Astrocyte of the hippocampus (primary cell): Measurements from ENCODE around the gene ZMYM4.
"Not testable (repeated sequence)": the region's sequence is repeated elsewhere in the genome, so short reads cannot be mapped to it uniquely, and the experiment has no call there.

Experiments used
- DNase-seq: peaks from one replicate; pipeline ENCODE4 v3.0.0; 2011; ENCODE audit warnings: low read depth, low spot score

The ZMYM4 gene

DNA sequence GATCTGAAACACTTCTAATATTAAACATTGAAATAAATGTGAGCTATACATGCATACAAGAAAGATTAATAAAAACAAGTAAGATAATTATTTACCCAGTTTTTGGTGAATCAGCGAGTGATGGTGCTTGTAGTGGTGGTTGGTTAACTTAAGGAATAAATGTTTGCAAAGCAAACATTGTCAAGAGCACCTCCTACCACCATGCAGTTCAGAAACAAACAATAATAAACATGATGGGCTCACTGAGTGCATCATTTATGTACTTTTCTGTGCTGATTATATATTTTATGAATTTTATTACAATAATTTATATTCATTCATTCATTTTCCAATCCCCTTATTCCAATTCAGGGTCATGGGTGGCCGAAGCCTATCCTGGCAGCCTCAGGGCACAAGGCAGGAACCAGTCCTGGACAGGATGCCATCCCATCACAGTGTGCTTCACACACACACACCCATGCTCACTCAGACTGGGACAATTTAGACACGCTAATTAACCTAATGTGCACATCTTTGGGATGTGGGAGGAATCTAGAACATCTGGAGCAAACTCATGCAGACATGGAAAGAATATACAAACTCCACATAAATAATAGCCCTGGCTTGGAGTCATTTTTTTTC, 57.8 kb downstream of the ZMYM4 start:
- DNase-seq, result no peak

DNA sequence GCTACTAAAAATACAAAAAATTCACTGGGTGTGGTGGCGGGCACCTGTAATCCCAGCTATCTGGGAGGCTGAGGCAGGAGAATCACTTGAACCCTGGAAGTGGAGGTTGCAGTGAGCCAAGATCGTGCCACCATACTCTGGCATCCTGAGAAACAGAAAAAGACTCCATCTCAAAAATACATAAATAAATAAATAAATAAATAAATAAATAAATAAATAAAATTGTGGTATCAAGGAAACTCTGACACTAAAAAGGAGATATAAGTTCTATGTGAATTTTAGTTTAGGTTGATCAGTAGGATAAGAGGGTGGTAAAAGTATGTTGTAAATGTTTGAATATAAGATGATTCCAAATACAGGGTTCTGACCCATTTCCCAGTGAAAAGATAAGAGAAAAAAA, 63.1 kb downstream of the ZMYM4 start:
- not testable (repeated sequence) for DNase-seq

DNA sequence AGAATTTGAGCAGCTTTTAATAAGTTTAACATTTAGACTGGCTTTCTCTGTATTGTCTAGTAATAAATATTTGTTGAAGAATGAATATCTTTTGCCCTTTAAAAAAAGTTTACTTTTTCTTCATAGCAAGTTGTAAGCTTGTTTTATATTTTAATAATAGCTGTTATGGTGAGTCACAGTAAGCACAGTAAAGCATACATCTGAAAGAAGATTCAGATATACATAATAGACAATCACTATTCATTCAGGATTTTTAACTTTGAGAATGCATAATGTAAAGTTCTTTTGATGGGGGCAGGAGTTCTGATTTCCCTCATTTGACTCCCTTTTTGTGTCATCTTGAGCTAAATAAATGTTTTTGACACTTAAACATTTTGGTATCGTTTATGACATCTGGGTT, 66.0 kb downstream of the ZMYM4 start:
- no peak for DNase-seq

DNA sequence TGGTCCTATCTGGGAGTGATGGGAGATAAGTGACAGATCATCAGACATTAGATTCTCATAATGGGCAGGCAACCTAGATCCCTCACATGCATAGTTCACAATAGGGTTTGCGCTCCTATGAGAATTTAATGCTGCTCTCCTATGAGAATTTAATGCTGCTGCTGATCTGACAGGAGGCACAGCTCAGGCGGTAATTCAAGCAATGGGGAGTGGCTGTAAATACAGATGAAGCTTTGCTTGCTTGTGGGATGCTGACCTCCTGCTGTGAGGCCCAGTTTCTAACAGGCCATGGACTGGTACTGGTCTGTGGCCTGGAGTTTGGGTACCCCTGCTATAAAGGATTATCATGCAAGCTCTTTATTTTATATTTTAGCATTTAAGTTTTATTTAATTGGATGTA, 72.0 kb downstream of the ZMYM4 start:
- no peak for DNase-seq

GRCh38 chr1:35345439-35345981, 77.0 kb downstream of the ZMYM4 start:
- DNase-seq, result no peak

- DNase-seq, result peak; percentile 45
These were observed 82.4 kb downstream of the ZMYM4 start for GRCh38 chr1:35350872-35351271.

- DNase-seq, result no peak
These were observed 91.5 kb downstream of the ZMYM4 start for GRCh38 chr1:35359995-35360394.

- no peak for DNase-seq
These were observed 93.1 kb downstream of the ZMYM4 start for GRCh38 chr1:35361638-35362037.

DNA sequence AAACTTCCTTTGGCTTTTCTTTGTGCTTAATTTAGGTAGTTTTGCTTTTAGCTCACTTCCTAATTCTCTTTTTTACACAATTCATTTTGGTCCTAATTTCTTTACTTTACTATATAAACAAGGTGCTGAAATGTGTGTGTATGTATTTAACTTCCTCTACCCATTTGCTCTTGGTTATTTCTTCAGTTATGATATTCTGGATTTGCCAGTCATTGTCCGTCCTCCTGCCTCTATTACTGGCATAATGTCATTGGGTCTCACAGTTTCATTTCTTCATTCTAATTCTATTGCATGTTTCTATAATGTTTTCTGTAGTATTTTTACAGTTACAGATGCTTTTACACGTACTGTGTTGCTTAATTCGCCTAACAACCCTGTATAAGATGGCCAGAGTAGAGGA, 96.2 kb downstream of the ZMYM4 start:
- no peak for DNase-seq

GRCh38 chr1:35367914-35368313, 99.4 kb downstream of the ZMYM4 start:
- DNase-seq, result no peak

- DNase-seq, result peak; percentile 80
These were observed 101.6 kb downstream of the ZMYM4 start for GRCh38 chr1:35369922-35370671.

DNA sequence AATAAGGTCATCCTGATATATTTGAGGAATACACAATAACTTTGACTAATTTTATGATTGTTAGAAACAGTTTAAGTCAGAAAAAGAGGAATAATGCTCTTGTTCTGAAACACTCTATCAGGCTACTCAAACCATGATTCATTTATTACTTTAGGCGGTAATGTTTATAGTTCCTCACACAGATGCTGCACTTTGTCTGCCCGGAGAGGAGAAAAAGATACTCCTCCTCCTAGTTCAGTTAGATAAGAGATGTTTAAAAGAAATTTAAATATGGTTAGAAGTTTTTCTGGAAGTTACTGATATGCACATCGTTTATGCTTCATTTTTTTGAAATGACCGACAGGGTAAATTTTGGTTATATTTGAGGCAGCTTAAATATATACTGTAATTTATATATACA, 103.0 kb downstream of the ZMYM4 start:
- no peak for DNase-seq

- peak; percentile 5 for DNase-seq
These were observed 109.0 kb downstream of the ZMYM4 start for GRCh38 chr1:35377555-35377954.

GRCh38 chr1:35379317-35380000, 111.0 kb downstream of the ZMYM4 start:
- no peak for DNase-seq

GRCh38 chr1:35380111-35380510, 111.6 kb downstream of the ZMYM4 start:
- not testable (repeated sequence) for DNase-seq

DNA sequence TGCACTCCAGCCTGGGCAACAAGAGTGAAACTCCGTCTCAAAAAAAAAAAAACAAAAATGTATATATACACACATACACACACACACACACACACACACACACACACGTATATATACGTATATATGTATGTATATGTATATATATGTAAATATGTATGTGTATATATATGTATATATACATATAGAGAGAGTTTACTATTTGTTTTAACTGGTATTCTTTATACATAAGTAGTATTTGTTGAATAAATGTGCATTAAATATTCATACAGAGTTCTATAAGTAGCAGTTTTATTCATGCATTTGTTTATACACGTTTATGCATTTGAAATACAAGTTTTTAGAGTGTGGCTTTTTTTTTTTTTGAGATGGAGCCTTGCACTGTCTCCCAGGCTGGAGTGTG, 113.6 kb downstream of the ZMYM4 start:
- DNase-seq, result no peak

DNA sequence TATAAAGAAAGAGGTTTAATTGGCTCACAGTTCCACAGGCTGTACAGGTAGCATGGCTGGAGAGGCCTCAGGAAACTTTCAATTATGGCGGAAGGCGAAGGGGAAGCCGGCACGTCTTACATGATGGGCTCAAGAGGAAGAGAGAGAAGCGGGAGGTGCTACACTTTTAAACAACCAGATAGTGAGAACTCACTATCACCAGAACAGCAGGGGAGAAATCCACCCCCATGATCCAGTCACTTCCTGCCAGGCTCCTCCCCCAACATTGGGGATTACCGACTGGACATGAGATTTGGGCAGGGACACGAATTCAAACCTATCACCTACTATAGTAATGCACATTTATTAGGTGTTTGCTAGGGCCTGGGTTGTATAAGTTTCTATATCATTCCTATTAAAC, 117.8 kb downstream of the ZMYM4 start:
- DNase-seq, result no peak

DNA sequence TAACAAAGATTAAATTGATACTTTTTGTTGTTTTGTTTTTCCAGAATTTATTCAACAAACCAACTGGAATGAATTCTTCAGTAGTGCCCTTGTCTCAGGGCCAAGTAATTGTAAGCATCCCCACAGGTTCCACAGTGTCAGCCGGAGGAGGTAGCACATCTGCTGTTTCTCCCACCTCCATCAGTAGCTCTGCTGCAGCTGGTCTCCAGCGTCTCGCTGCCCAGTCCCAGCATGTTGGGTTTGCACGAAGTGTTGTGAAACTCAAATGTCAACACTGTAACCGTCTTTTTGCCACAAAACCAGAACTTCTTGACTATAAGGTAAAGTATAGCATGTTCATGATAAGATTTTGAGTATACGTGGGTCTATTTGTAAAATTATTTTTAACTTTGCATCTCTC, 118.5 kb downstream of the ZMYM4 start:
- DNase-seq, result no peak

- no peak for DNase-seq
These were observed 122.3 kb downstream of the ZMYM4 start for GRCh38 chr1:35390600-35391494.

GRCh38 chr1:35394386-35394785, 125.9 kb downstream of the ZMYM4 start:
- no peak for DNase-seq

GRCh38 chr1:35398739-35399138, 130.2 kb downstream of the ZMYM4 start:
- no peak for DNase-seq

- DNase-seq, result no peak
These were observed 132.5 kb downstream of the ZMYM4 start for GRCh38 chr1:35401049-35401448.
